ENCODE results near the gene CCNL2.

DNA sequence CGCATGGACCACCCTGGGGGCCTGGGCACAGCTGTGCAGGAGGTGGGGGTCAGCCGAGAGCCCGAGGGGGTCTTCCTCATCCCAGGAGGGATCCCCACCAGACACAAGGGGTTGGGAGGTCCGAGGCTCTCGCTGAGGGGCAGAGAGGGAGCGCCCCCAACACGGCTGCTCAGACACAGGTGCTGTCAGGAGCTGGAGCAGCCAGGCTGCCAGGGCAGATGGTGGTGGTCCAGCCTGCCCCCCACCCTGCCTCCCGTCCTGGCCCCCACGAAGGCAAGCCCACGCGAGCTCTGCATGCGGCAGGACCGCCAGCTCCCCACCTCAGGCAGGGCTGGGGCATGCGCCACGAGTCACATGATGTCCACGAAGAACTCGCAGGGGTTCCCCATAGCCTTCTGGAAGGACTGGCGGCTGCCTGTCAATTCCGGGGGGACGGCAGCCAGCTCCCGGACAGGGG, 63.3 kb downstream of the CCNL2 start:
- TF ChIP-seq, protein P1, sequence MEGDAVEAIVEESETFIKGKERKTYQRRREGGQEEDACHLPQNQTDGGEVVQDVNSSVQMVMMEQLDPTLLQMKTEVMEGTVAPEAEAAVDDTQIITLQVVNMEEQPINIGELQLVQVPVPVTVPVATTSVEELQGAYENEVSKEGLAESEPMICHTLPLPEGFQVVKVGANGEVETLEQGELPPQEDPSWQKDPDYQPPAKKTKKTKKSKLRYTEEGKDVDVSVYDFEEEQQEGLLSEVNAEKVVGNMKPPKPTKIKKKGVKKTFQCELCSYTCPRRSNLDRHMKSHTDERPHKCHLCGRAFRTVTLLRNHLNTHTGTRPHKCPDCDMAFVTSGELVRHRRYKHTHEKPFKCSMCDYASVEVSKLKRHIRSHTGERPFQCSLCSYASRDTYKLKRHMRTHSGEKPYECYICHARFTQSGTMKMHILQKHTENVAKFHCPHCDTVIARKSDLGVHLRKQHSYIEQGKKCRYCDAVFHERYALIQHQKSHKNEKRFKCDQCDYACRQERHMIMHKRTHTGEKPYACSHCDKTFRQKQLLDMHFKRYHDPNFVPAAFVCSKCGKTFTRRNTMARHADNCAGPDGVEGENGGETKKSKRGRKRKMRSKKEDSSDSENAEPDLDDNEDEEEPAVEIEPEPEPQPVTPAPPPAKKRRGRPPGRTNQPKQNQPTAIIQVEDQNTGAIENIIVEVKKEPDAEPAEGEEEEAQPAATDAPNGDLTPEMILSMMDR (tag by site-specific recombination; IDR thresholded peaks at IDR 0.05): no peak
- TF ChIP-seq EGR2 (tag by site-specific recombination; IDR thresholded peaks at IDR 0.05; ENCODE audit: low read depth): no peak
- no peak for TF ChIP-seq YY1 (tag by site-specific recombination; IDR thresholded peaks at IDR 0.05)
- TF ChIP-seq, protein P2, sequence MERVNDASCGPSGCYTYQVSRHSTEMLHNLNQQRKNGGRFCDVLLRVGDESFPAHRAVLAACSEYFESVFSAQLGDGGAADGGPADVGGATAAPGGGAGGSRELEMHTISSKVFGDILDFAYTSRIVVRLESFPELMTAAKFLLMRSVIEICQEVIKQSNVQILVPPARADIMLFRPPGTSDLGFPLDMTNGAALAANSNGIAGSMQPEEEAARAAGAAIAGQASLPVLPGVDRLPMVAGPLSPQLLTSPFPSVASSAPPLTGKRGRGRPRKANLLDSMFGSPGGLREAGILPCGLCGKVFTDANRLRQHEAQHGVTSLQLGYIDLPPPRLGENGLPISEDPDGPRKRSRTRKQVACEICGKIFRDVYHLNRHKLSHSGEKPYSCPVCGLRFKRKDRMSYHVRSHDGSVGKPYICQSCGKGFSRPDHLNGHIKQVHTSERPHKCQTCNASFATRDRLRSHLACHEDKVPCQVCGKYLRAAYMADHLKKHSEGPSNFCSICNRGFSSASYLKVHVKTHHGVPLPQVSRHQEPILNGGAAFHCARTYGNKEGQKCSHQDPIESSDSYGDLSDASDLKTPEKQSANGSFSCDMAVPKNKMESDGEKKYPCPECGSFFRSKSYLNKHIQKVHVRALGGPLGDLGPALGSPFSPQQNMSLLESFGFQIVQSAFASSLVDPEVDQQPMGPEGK (tag by site-specific recombination; IDR thresholded peaks at IDR 0.05): no peak; the same call in 1 of the 2 replicates
- no peak for TF ChIP-seq HOXA7 (CRISPR knock-in tag; IDR thresholded peaks at IDR 0.05; ENCODE audit: borderline replicate concordance)
- no peak for TF ChIP-seq ZNF37A (tag by site-specific recombination; IDR thresholded peaks at IDR 0.05)
- TF ChIP-seq ZNF175 (tag by site-specific recombination; IDR thresholded peaks at IDR 0.05): no peak
- TF ChIP-seq ZNF785 (tag by site-specific recombination; IDR thresholded peaks at IDR 0.05): no peak
- no peak for TF ChIP-seq ZNF274 (IDR thresholded peaks at IDR 0.05; ENCODE audit: low read length)
- no peak for TF ChIP-seq ZNF274 (tag by site-specific recombination; IDR thresholded peaks at IDR 0.05; ENCODE audit: borderline replicate concordance)
- no peak for TF ChIP-seq ZNF121 (tag by site-specific recombination; IDR thresholded peaks at IDR 0.05)
- TF ChIP-seq, protein P3, sequence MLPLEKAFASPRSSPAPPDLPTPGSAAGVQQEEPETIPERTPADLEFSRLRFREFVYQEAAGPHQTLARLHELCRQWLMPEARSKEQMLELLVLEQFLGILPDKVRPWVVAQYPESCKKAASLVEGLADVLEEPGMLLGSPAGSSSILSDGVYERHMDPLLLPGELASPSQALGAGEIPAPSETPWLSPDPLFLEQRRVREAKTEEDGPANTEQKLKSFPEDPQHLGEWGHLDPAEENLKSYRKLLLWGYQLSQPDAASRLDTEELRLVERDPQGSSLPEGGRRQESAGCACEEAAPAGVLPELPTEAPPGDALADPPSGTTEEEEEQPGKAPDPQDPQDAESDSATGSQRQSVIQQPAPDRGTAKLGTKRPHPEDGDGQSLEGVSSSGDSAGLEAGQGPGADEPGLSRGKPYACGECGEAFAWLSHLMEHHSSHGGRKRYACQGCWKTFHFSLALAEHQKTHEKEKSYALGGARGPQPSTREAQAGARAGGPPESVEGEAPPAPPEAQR (tag by site-specific recombination; IDR thresholded peaks at IDR 0.05): no peak
- no peak for TF ChIP-seq ZNF391 (tag by site-specific recombination; IDR thresholded peaks at IDR 0.05; ENCODE audit: borderline replicate concordance, low read depth)
- TF ChIP-seq, protein P4, sequence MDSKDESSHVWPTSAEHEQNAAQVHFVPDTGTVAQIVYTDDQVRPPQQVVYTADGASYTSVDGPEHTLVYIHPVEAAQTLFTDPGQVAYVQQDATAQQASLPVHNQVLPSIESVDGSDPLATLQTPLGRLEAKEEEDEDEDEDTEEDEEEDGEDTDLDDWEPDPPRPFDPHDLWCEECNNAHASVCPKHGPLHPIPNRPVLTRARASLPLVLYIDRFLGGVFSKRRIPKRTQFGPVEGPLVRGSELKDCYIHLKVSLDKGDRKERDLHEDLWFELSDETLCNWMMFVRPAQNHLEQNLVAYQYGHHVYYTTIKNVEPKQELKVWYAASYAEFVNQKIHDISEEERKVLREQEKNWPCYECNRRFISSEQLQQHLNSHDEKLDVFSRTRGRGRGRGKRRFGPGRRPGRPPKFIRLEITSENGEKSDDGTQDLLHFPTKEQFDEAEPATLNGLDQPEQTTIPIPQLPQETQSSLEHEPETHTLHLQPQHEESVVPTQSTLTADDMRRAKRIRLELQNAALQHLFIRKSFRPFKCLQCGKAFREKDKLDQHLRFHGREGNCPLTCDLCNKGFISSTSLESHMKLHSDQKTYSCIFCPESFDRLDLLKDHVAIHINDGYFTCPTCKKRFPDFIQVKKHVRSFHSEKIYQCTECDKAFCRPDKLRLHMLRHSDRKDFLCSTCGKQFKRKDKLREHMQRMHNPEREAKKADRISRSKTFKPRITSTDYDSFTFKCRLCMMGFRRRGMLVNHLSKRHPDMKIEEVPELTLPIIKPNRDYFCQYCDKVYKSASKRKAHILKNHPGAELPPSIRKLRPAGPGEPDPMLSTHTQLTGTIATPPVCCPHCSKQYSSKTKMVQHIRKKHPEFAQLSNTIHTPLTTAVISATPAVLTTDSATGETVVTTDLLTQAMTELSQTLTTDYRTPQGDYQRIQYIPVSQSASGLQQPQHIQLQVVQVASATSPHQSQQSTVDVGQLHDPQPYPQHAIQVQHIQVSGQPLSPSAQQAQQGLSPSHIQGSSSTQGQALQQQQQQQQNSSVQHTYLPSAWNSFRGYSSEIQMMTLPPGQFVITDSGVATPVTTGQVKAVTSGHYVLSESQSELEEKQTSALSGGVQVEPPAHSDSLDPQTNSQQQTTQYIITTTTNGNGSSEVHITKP (tag by site-specific recombination; IDR thresholded peaks at IDR 0.05): no peak
